Lower lobe of right lung (tissue), 2 donors: ENCODE results near the gene ETNPPL. TPM values are rescaled to one million over a fixed set of nuclear protein-coding genes. Genes with fewer than 3 reads are reported as not detected.

Experiments used
- ATAC-seq, 2 donors: fragments of 200-7000 bp; cut with Tn5 transposase; one replicate each; pipeline ENCODE4 v1.9.1; 2020 to 2022; ENCODE audit warnings: mild to moderate bottlenecking in 2 of 2, moderate library complexity in 2 of 2
- DNase-seq: peaks from one replicate; pipeline ENCODE4 v3.0.0-alpha.2; 2020
- H3K27ac ChIP-seq: fragments of 200-600 bp; one replicate; pipeline ENCODE4 v1.8.0; 2022
- H3K27me3 ChIP-seq: fragments of 200-600 bp; one replicate; pipeline ENCODE4 v1.8.0; 2022; ENCODE audit warnings: low read depth
- H3K36me3 ChIP-seq: fragments of 200-600 bp; one replicate; pipeline ENCODE4 v1.8.0; 2022; ENCODE audit warnings: mild to moderate bottlenecking
- H3K4me1 ChIP-seq: fragments of 200-600 bp; one replicate; pipeline ENCODE4 v1.8.0; 2022
- H3K4me3 ChIP-seq: fragments of 200-600 bp; one replicate; pipeline ENCODE4 v1.8.0; 2022; ENCODE audit warnings: mild to moderate bottlenecking
- H3K9me3 ChIP-seq: fragments of 200-600 bp; one replicate; pipeline ENCODE4 v1.8.0; 2022
- intact Hi-C: fragments of 100-400 bp; cut with DNase I; formaldehyde crosslinking; loops from one replicate; pipeline ENCODE4 v1.11.0; 2022
- total RNA-seq: library from RNA; stranded (reverse); fragmentation: NEBNext Ultra II Directional; extraction: Animal tissue kit (Norgen Biotek cat#: 25700); gene quantifications from one replicate; pipeline ENCODE4 v1.2.1, GENCODE V29; 2021
- TF ChIP-seq, protein P1 (sequence below): fragments of 200-600 bp; IDR thresholded peaks from one replicate; pipeline ENCODE4 v1.8.0; 2022; ENCODE audit warnings: antibody characterized with exemption, mild to moderate bottlenecking
- donor health status: DM: no; HTN: yes; CAD: no; lungs with severe emphysema.

ETNPPL gene
- total RNA-seq, 1 donor from 2014 or later, result not detected

DNA sequence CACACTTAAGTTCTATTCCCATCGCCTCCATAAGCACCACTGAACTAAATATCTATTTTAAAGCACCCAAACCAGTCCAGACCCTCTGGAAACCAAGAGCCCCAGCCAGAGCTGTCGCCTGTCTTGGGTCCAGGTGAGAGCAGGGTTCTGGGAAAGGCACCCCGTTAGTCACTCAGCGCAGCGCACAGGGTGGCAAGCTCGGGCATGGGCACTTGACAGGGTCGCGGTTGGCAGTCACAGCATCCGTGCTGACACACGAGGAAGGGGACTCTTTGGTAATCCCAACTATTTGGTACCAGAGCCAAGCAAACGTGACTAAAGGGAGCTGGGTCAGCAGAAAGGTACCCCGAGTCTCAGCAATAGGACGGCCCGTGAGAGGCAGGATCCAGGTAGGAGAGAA lies 24.3 kb upstream of the ETNPPL start:
- H3K4me1 ChIP-seq, result no peaks in the 10 kb centered on the region
- no peak overlapping the region for H3K27ac ChIP-seq
- no peaks in the 10 kb centered on the region for H3K27me3 ChIP-seq
- no peaks in the 10 kb centered on the region for H3K9me3 ChIP-seq
- no peak for DNase-seq
- ATAC-seq, result no peak
- TF ChIP-seq, protein P1, sequence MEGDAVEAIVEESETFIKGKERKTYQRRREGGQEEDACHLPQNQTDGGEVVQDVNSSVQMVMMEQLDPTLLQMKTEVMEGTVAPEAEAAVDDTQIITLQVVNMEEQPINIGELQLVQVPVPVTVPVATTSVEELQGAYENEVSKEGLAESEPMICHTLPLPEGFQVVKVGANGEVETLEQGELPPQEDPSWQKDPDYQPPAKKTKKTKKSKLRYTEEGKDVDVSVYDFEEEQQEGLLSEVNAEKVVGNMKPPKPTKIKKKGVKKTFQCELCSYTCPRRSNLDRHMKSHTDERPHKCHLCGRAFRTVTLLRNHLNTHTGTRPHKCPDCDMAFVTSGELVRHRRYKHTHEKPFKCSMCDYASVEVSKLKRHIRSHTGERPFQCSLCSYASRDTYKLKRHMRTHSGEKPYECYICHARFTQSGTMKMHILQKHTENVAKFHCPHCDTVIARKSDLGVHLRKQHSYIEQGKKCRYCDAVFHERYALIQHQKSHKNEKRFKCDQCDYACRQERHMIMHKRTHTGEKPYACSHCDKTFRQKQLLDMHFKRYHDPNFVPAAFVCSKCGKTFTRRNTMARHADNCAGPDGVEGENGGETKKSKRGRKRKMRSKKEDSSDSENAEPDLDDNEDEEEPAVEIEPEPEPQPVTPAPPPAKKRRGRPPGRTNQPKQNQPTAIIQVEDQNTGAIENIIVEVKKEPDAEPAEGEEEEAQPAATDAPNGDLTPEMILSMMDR, result no peak
- intact Hi-C loops, result no loop called here
- no peaks in the 10 kb centered on the region for H3K36me3 ChIP-seq
- H3K4me3 ChIP-seq, result no peak overlapping the region

DNA sequence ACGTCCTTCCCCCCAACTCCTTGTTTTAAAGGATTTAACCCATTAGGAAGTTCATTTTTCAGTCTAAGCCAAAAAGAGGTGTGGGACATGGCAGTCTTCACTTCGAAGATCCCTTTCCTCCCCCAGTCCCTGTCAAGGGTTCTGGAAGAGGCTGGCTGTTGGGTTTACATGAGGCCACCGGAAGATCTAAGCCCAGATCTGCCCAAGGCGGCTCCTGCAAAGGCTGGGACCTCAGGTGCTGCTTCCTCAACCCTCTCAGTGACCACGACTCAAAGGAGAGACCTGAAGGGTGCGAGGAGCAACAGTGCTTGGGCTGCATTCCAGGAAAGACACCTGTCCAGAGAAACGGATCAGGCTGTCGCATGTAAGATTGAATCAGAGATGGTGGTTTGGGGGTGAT lies 23.5 kb upstream of the ETNPPL start:
- DNase-seq, result no peak
- Histone ChIP-seq H3K27ac (no peak overlapping the region), H3K36me3 (no peaks in the 10 kb centered on the region), H3K9me3 (no peaks in the 10 kb centered on the region), H3K27me3 (no peaks in the 10 kb centered on the region), H3K4me1 (no peaks in the 10 kb centered on the region), H3K4me3 (no peak overlapping the region)
- intact Hi-C loops, result no loop called here
- TF ChIP-seq, protein P1, result no peak
- no peak for ATAC-seq

DNA sequence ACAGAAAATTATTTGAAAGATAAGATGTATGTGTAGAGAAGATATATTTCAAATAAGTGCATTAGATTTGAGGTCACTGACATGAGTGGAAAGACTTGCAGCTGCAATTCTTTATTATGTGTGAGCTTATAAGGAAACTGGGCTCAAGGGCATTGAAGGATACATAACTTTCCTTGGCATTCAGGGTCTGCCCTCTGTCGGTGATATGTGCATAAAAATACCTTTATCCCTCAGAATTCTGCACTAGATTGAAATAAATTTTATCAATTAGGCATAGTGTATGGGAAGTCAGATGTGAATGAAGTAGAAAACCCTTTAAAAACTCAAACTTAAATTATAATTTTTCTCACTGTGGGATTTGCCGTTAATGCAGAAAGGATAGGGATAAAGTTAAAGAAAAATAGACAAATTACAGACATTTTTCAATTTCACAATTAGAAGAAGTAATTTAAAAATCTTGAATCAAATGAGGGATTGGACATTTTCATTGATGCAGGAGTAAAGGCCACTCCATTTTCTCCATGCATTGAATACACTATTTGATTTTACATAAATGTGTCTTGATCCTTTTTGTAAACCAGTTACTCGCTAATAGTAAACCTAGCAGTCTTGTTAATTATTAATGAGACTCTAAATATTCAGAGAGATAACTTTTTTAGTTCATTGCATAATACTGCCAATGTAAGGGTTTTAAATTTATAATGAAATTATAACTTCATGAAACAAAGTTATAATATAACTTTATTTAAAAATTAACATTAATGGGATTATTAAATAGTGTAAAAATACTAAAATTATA lies 21.0 kb upstream of the ETNPPL start:
- TF ChIP-seq, protein P1, result no peak
- intact Hi-C loops, result no loop called here
- DNase-seq, result no peak

DNA sequence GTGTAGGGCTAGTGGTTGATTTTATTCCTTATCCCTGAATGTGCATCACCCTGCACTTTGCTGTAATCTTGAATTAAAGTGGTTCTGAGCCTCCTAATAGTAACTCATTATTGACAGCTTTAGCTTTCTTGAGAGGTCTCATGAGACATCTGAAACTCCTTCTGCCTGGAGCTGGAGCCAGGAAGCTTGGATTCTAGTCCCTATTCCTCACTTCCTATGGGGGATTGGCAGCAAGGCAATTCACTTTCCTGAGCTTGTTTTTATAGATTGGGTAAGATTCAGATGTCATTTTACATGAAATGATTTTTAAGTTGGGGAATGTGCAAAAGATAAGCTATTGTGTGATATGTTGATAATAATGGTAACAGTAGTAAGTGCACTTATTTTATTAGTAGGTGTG lies 17.1 kb upstream of the ETNPPL start:
- no peak for ATAC-seq
- H3K27me3 ChIP-seq, result no peaks in the 10 kb centered on the region
- no peaks in the 10 kb centered on the region for H3K9me3 ChIP-seq
- H3K27ac ChIP-seq, result no peak overlapping the region
- no peaks in the 10 kb centered on the region for H3K36me3 ChIP-seq
- no peak for DNase-seq
- no peak overlapping the region for H3K4me3 ChIP-seq
- H3K4me1 ChIP-seq, result no peaks in the 10 kb centered on the region
- intact Hi-C loops, result no loop called here
- TF ChIP-seq, protein P1, result no peak

More for the DNA sequence above, 21.0 kb upstream of the ETNPPL start:
- Histone ChIP-seq H3K27me3 (no peaks in the 10 kb centered on the region), H3K36me3 (no peaks in the 10 kb centered on the region), H3K4me3 (no peak overlapping the region), H3K27ac (no peak overlapping the region), H3K4me1 (no peaks in the 10 kb centered on the region), H3K9me3 (no peaks in the 10 kb centered on the region)
- no peak for ATAC-seq

DNA sequence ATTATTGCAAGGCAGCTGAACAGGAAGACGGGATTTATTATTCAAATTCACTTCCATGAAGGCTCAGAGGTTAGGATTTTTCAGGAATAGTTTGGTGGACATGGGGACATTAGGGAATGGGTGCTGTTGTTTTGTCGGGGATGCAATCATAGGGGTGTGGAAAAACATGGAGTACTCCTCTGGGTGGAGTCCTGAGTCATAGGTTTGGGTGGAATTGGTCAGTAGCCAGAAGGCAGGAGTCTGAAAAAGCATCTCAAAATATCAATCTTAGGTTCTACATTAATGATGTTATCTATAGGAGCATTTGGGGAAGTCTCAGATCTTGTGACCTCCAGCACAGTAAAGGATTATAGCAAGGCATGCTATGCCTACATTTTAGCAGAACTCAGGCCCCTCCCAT lies 14.5 kb upstream of the ETNPPL start:
- Histone ChIP-seq H3K27ac (no peak overlapping the region), H3K36me3 (no peaks in the 10 kb centered on the region), H3K27me3 (no peaks in the 10 kb centered on the region), H3K4me1 (no peaks in the 10 kb centered on the region), H3K9me3 (no peaks in the 10 kb centered on the region), H3K4me3 (no peak overlapping the region)
- ATAC-seq (no peak), DNase-seq (no peak)
- intact Hi-C loops, result no loop called here
- TF ChIP-seq, protein P1, result no peak
